HG03103 (cell line): Measurements from ENCODE around the gene LOC101059915.
A peak's percentile ranks its signal among the peaks of the same experiment; 100 is the strongest.
"Not testable (repeated sequence)": the region's sequence is repeated elsewhere in the genome, so short reads cannot be mapped to it uniquely, and the experiment has no call there.

Experiments used
- ATAC-seq: cut with Tn5 transposase; IDR thresholded peaks from one replicate; pipeline ENCODE4 v1.9.1; 2021; ENCODE audit warnings: low read depth; ENCODE audit not compliant: unreplicated experiment

Gene LOC101059915

DNA sequence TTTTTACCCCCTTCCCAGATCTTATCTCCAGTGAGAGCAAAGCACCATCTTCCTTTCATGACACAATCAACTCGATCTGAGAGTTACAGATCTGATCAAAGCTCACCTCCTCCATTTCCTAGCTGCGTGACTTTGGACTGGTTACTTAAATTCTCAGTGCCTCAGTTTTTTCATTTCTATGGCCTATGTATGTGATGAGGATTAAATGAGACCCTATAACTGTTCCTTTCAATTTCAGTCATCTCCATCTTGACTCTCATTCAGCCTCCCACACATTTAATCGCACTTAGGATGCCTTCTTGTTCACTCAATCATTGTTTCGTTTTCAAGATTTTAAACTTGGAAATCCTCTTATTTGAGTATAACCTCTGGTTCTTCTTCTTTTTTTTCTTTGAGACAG is 28.9 kb upstream of the LOC101059915 start:
- ATAC-seq, result no peak

DNA sequence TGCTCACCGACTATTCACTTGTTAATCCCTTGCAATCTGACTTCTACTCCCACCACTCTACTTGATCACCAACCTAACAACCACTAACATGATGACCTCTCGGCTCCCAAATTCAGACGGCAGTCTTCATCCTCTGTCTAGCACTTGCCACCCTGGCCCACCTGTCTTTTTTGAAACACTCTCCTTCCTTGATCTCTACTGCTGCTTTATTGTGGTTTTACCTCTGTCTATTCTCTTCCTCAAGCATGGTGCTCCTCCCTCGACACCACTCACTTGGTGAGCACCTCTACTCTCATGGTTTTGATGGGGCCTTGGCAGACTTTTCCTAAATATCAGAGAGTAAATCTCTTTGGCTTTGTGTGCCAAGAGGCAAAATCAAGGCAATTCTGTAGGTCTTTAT is 27.3 kb upstream of the LOC101059915 start:
- ATAC-seq, result no peak

DNA sequence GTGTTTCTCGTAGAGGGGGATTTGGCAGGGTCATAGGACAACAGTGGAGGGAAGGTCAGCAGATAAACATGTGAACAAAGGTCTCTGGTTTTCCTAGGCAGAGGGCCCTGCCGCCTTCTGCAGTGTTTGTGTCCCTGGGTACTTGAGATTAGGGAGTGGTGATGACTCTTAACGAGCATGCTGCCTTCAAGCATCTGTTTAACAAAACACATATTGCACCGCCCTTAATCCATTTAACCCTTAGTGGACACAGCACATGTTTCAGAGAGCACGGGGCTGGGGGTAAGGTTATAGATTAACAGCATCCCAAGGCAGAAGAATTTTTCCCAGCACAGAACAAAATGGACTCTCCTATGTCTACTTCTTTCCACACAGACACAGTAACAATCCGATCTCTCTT is 22.9 kb upstream of the LOC101059915 start:
- not testable (repeated sequence) for ATAC-seq

DNA sequence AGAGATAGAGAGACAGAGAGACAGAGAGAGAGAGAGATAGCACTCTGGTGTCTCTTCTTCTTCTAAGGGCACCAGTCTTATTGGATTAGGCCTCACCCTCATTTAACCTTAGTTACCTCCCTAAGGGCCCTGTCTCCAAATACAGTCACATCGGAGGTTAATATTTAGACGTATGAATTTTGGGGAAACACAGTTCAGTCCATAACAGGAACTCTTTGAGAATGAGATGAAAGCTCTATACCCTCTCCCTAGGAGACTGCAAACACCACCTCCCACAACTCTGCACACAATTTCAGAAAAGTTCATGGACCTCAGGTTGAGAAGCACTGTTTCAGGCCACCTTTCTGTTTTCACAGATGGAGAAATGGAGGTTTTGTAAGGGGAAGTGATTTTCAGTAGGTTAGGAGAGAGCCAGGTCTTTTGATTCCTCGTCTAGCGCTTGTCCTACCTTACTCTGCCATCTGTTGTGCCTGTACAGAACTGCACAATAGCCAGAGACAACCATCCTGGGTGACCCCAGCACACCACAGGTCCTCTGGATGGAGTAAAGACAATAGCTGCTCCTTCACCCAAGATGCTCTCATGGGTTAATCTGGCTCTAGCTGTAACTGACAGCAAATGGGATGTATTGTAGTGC is 16.9 kb upstream of the LOC101059915 start:
- peak; percentile 58 for ATAC-seq

DNA sequence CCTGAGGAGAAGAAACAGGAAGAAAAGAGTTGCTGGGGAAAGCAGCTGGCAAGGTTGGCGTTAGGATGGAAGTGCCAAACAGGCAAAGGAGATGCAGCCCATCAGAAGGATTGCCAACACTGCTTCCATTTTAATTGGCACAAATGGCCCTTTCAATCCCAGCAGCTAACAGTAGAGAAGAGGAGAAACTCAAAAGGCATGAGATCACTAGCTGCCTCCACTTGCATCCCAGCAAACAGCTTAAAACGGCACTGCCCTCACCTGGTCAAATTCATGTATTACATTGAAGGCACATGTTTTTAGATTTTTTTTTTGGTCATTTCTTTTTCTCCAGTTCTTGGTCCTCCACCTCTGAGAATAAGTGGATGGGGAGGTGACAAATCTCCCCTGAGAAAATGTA is 14.9 kb upstream of the LOC101059915 start:
- ATAC-seq, result no peak

DNA sequence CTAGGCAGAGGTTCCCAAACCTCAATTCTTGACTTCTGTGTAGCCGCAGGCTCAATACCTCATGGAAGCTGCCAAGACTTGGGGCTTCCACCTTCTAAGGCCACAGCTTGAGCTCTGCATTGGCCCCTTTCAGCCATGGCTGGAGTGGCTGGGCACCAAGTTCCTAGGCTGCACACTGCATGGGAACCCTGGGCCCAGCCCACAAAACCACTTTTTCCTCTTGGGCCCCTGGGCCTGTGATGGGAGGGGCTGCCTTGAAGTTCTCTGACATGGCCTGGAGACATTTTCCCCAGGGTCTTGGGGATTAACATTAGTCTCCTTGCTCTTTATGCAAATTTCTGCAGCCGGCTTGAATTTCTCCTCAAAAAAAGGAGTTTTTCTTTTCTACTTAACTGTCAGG is 14.0 kb upstream of the LOC101059915 start:
- no peak for ATAC-seq

DNA sequence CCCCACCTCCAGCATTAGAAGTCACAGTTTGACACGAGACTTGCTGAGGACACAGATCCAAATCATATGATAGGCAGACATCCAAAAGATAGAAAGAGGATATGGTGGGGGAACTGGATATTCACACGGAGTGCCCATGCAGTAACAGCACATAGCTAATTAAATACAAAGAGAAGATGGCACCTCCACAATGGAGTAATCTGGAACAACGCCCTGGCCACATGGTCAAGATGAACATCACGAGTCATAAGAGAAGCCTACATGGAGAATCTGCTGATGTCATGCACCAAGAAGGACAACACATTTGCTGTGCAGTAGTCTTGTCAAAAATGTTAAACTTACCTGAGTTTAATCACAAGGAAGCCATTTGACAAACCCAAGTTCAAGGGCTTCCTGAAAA is 10.1 kb upstream of the LOC101059915 start:
- ATAC-seq, result no peak

DNA sequence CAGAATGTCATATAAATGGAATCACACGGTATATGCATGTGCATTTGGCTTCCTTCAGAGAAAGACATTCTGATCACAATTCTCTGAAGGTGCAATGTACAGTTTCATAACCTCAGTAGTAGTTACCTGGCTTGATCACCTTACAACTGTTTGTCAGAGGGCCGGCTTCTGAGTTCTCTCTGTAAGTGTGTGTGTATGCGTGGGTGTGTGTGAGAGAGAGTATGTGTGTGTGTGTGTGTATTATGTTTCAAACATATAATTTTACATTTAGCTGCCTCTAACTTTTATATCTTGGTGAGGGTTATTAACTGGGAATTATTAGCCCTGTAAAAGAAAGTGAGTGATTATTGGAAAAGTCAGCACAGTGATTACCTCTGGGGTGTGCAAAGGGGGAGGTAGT is 8.0 kb upstream of the LOC101059915 start:
- no peak for ATAC-seq

DNA sequence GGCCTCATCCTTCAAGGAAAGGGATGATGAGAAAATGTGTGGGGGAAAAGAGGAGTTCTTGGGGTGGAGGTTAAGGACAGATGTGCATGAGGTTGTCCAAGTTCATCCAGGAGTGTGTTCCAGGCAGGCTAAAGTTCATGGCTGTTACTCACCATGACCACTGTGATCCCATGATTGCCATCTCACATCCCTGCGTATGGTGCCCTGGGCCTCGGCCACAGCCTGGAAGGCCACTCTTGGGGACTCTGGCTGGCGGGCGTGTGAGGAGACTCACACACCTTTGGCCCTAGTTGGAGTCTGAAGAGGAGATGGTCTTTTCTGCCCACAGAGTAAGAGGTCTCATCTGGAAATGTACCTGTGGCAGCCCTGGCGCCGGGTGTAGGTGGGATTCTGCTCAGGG is 7.4 kb upstream of the LOC101059915 start:
- ATAC-seq, result no peak

DNA sequence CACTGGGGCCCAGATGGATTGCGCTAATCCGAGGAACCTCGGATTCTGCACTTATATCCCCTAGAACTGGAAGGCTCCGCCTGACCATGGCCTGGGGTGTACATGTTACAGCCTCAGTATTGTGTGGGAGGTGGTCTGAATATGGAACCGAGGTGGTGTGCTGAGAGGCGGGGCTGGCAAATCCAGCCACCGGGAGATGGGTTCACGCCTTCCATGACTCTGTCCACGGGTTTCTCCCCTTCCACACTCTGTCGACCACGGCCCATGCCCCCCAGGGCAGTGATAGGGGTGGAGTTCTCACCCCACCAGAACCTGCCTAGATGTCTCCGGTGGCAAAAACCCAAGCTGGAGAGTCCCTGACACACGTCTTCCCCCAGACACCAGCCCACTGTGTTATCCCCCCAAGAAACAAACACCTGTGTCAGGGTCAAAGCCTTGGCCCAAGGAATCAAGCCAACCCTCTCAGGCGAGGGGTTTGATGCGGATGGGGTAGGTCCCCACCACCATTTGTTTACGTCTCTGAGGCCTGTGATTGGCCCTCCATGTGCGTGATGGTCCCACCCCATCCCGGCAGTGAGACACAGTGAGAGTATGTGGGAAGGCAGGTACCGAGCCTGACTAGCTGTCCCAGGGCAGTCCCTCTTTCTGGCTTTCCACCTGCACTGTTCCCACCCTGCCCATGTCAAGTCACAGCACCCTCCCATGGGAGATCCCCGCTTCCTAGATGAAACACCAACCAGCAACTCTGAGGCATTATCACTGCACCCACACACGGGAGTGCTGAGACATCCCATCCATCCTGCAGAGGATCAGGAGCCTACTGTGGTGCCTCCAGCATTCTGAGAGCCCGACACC is 6.6 kb upstream of the LOC101059915 start:
- no peak for ATAC-seq

DNA sequence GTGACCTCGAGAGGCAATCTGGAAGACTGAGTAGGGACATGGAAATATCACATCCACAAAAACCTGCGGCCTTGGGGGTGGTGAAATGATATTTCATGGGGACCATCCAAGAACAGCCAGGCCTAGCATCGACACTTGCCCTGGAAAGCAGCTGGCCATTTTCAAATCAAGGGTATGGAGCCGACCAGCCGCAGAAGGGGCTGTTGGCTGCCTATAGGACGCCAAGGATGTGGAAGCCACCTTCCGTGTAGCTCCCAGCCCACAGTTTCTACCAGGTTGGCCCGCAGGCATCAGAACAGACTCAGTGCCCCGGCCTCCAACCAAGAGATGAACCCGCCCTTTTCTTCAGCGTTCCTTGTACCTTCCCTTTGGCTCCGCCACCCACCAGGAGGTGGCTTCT is 5.4 kb upstream of the LOC101059915 start:
- ATAC-seq, result no peak

DNA sequence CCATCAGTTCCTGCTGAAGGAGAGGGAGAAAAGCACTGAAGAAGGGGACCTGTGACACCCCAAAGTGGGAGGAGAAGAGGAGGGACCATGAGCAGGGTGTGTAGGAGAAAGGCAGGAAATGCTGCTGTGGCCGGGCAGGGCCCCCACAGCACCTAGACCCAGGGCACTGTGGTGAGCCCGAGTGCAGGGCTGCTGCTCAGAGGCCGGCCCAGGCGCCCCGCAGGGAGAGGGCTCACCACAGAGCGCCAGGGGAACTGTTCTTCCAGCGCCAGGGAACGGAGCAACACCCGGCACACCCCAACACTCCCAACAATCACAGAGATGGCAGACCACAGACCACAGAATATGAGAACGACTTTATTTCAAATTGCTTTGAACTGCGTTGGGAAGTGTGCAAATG is 4.7 kb upstream of the LOC101059915 start:
- not testable (repeated sequence) for ATAC-seq

DNA sequence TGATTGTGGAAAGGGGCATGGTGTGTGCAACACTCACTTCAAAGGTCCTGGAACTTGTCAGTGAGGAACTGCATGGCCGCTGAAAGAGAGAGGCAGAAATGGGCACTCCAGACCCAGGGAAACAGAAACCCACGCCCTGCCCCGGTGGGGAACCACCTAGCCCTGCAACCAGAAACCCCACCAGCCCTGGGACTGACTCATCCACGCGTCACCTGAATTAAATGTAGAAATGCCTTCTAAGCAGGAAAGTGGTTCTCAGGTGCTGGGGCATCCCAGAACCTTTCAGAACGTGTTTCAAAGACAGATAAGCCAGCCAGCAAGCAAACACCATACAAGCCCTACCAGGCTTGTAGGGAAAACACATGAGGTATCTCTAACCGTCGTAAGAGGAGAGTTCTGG is 4.1 kb upstream of the LOC101059915 start:
- ATAC-seq, result not testable (repeated sequence)

DNA sequence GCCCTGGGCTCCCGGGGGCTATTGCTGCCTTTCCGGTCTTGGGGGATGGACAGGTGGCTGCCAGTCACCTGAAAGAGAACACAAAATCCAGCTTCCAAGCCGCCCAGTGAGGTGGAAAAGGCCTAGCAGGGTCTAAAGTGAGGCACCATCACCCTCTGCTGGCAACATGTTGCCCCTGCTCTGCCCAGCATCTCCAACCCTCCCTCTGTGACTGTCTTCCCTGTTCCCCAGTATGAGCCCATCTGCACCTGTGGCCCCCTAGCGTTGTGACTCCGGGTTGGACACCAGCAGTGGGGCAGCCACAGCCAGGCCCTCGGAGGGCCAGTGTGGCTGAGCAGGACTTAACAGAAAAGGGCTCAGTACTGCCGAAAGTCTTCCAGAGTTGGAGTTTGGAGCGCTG is 3.1 kb upstream of the LOC101059915 start:
- not testable (repeated sequence) for ATAC-seq

DNA sequence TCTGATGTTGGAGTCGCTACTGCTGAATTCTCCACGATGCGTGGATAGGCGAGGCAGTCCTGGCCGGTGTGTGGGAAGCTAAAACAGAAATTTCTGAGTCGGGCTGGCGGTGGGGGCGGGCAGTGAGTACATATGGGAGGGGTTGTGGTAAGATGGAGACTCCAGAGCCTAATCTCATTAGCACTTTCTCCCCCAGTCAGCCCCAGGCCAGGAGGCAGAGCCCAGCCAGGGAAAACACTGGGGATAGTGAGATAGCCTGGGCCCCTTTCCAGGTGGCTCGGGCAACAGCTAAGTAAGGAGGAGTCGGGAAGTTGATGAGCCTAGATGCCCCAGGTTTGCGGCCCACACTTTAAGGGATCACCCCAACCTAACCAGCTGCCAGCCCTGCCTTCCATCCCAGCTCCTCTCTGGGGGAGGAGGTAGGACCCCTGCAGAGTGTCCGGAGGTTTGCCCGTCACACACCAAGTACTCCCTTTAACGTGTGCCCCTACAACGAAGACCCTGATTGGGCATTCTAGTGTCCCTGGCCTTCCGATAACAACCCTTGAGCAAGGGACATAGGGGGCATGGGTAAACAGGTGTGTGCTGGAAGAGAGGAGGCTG is 2.4 kb upstream of the LOC101059915 start:
- no peak for ATAC-seq

DNA sequence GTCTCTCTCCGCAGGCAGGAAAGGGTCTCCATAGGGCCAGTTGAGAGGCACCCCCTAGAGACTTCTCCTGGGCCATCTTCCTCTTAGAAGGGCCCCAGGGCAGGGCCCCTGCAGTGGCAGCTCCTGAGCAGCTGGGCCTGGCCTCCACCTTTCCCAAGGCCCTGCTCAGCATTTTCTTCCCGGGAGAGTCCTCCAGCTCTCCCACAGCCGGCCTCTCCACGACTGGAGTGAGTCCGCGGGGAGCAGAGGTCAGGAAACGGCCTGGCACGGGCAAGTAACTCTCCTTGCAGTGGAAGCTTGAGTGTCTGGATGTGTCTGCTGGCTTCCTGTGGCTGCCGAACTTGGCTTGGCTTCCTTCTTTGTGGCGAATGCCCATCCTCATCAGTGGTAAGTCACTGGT is 1.6 kb upstream of the LOC101059915 start:
- no peak for ATAC-seq

DNA sequence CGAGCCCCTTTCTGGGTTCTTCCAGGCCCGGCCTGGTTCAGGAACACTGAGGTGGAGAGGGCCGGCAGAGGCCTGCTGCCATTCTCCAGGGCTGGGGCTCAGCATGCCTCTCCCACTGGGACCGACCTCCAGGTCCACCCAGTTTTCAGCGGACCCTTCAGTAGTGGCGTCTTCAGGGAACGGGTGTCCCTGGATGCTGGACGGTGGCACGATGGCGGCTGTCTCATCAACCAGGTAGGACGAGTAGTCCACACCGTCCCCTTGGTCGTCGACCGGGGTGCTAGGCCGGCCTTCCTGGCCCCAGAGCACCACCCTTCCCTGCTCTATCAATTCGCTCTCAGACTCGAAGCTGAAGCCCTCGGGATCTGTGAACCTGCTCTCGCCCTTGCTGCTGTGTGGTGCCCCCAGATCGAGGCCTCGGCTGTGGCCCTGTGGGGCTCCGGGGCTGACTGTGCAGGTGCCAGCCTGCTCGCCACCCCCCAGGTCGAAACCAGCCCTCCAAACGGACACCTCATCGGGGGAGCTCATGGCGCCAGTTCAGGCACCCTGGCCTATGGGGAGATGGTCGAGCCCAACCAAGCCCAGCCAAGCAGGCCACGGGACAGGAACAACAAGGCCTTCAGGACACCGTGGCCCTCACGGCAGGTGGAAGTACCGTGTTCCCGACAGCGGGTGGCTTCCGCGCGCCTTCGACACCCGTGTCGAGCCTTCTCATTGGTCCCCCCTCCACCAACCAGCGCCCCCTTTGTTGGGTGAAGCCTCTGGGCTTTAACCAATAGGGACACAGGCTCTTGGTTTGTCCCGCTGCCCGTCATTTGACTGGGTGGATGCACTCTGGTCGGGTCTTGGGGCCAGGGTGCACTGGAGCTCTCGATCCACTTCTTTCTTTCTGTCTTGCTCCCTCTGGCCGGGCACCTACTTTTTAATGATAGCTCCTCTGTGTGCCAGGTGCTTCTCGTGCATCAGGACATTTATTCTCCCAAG is 814 bp upstream of the LOC101059915 start:
- ATAC-seq, result no peak

DNA sequence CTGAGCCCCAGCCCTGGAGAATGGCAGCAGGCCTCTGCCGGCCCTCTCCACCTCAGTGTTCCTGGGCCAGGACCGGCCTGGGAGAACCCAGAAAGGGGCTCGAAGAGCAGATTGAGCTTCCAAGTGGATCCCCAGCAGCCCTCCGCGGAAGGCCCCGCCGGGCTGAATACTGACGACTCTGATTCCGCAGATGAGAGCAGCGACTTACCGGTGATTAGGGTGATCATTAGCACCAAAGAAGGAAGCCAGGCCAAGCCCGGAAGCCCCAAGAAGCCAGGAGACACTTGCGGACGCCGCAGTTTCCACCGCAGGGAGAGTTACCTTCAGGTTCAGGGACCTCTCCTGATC is 876 bp downstream of the LOC101059915 start:
- ATAC-seq, result no peak

DNA sequence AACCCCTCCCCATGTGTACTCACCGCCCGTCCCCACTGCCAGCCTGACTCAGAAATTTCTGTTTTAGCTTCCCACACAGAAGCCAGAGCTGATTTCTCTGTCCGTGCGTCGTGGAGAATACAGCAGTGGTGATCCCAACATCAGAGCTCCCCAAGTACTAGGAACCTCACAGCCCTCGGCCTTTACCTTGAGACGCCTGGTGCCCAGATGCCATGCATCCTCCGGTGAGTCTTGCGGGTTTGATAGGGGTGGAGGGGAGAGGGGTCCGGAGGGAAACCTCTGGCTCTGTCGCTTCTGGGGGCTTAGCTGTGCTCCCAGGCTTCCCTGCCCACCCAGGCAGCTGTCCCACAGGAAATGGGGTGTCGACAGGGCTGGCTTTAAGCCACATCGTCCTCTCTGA is 2.1 kb downstream of the LOC101059915 start:
- ATAC-seq, result no peak

DNA sequence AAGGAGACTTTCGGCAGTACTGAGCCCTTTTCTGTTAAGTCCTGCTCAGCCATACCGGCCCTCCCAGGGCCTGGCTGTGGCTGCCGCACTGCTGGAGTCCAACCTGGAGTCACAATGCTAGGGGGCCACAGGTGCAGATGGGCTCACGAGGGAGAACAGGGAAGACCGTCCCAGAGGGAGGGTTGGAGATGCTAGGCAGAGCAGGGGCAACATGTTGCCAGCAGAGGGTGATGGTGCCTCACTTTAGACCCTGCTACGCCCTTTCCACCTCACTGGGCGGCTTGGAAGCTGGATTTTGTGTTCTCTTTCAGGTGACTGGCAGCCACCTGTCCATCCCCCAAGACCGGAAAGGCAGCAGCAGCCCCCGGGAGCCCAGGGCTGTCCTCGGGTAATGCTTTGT is 2.6 kb downstream of the LOC101059915 start:
- ATAC-seq, result not testable (repeated sequence)
